K562 (cell line): ENCODE measurements around the gene IARS2. TPM values are rescaled to one million over a fixed set of nuclear protein-coding genes. Genes with fewer than 3 reads are reported as not detected.

Source experiments
- CBX3 ChIP-seq, 2 experiments: IDR thresholded peaks; 1 replicate in 1 of 2; 2 replicates in 1 of 2; pipeline ENCODE4 v1.6.1; 2012; ENCODE audit warnings: inconsistent platforms in 2 of 2, low read length in 2 of 2, borderline replicate concordance in 1 of 2, control low read depth in 1 of 2
- CREB3 ChIP-seq: fragments of 450-650 bp; conservative IDR thresholded peaks from 2 replicates; pipeline ENCODE4 v1.6.1; 2016; ENCODE audit warnings: missing genetic modification characterization, low read depth, mild to moderate bottlenecking, missing compliant biosample characterization, moderate library complexity
- E2F3 ChIP-seq: fragments of 250-450 bp; sonication (Bioruptor Pico); IDR thresholded peaks from 2 replicates; pipeline ENCODE4 v1.4.0; 2020; ENCODE audit warnings: mild to moderate bottlenecking
- E2F8 ChIP-seq: fragments of 450-650 bp; IDR thresholded peaks from 2 replicates; pipeline ENCODE4 v1.7.1; 2018; ENCODE audit warnings: mild to moderate bottlenecking, low read depth; ENCODE audit not compliant: partially characterized antibody
- ETS1 ChIP-seq: conservative IDR thresholded peaks from 2 replicates; pipeline ENCODE4 v1.6.1; 2011; ENCODE audit warnings: low read depth, mild to moderate bottlenecking, low read length; ENCODE audit not compliant: control insufficient read depth
- FOS ChIP-seq: IDR thresholded peaks from 3 replicates; pipeline ENCODE4 v1.6.1; 2011; ENCODE audit not compliant: insufficient read length; ENCODE audit errors: extremely low read depth
- GTF2A2 ChIP-seq: IDR thresholded peaks from 2 replicates; pipeline ENCODE4 v1.6.1; 2016; ENCODE audit warnings: mild to moderate bottlenecking, missing genetic modification characterization, missing compliant biosample characterization
- HDGF ChIP-seq: fragments of 450-650 bp; IDR thresholded peaks from 2 replicates; pipeline ENCODE4 v1.6.1; 2016
- L3MBTL2 ChIP-seq: fragments of 450-650 bp; IDR thresholded peaks from 2 replicates; pipeline ENCODE4 v1.6.1; 2016; ENCODE audit warnings: mild to moderate bottlenecking, moderate library complexity
- NR1H2 ChIP-seq: sonication (generic); formaldehyde crosslinking; IDR thresholded peaks from 2 replicates; pipeline ENCODE4 v1.4.0; 2020; ENCODE audit warnings: mild to moderate bottlenecking, missing genetic modification reagents
- NR2C2 ChIP-seq, 2 experiments: fragments of 200-800 bp in 1 of 2; sonication (Bioruptor generic) in 1 of 2; sonication (generic) in 1 of 2; formaldehyde crosslinking in 1 of 2; IDR thresholded peaks; 2 replicates each; pipeline versions ENCODE4 v1.6.1 to v1.8.0; 2016 to 2022; ENCODE audit warnings: mild to moderate bottlenecking in 1 of 2, missing compliant biosample characterization in 1 of 2, missing genetic modification characterization in 1 of 2, missing genetic modification reagents in 1 of 2
- SMARCA4 ChIP-seq: fragments of 450-650 bp; IDR thresholded peaks from 2 replicates; pipeline ENCODE4 v1.6.1; 2016
- TBL1XR1 ChIP-seq, 2 experiments: IDR thresholded peaks; 2 replicates each; pipeline ENCODE4 v1.6.1; 2012; ENCODE audit warnings: improper control_type of control experiment in 2 of 2, low read length in 2 of 2, mild to moderate bottlenecking in 1 of 2
- TSC22D4 ChIP-seq: fragments of 450-650 bp; IDR thresholded peaks from 2 replicates; pipeline ENCODE4 v1.6.1; 2016; ENCODE audit warnings: missing genetic modification characterization, missing biosample characterization, control low read depth
- U2AF1 ChIP-seq: fragments of 200-400 bp; formaldehyde crosslinking; optimal IDR thresholded peaks from 2 replicates; pipeline ENCODE3; 2017; ENCODE audit warnings: mild to moderate bottlenecking, low read depth, low read length, moderate library complexity
- ZNF212 ChIP-seq: fragments of 450-650 bp; formaldehyde crosslinking; IDR thresholded peaks from 2 replicates; pipeline ENCODE4 v1.4.0; 2020; ENCODE audit warnings: mild to moderate bottlenecking
- polyA plus RNA-seq, 8 experiments: library from polyadenylated mRNA; depleted of rRNA in 4 of 8; stranded (reverse) in 5 of 8; unstranded in 3 of 8; fragments of >200 nt; fragmentation: Nextera tagmentation in 2 of 8; fragmentation: Illumina TruSeq in 1 of 8; extraction: Ambion mirVana in 2 of 8; extraction: Trizol in 1 of 8; gene quantifications; 2 replicates each; pipeline versions ENCODE4 v1.2.1 to v1.2.3, GENCODE V29; 2011 to 2014; ENCODE audit warnings: inconsistent platforms in 1 of 8, missing spikeins in 1 of 8
- total RNA-seq, 7 experiments: library from RNA; depleted of rRNA in 6 of 7; stranded (reverse); fragments of >200 nt in 6 of 7; fragmentation: Illumina TruSeq in 2 of 7; extraction: Trizol in 2 of 7; gene quantifications; 2 replicates each; pipeline versions ENCODE4 v1.2.1 to v1.2.3, GENCODE V29; 2011 to 2021; ENCODE audit warnings: low replicate concordance in 1 of 7
- TF ChIP-seq, protein P1 (sequence below), 2 experiments: IDR thresholded peaks; 2 replicates each; pipeline ENCODE4 v1.6.1; 2011; ENCODE audit warnings: borderline replicate concordance in 1 of 2, control low read depth in 1 of 2, low read depth in 1 of 2, low read length in 1 of 2, mild to moderate bottlenecking in 1 of 2, mixed read lengths in 1 of 2, moderate library complexity in 1 of 2; ENCODE audit not compliant: insufficient read depth in 1 of 2, insufficient read length in 1 of 2, poor library complexity in 1 of 2, severe bottlenecking in 1 of 2; ENCODE audit errors: extremely low read depth in 1 of 2

Gene IARS2
- total and polyA plus RNA-seq, 9 of the 15 experiments (the other 6 are each of a cell fraction or from before 2014, with no cell fraction given), result 39.6 to 127 (median 93.8) TPM

- TF ChIP-seq GTF2A2 (tag), result peak; percentile 47; the same call in 1 of the 2 replicates
- 0 out of 2 replicates have a peak, but pooled peaks have one; percentile 66 for TF ChIP-seq E2F3
- peak; percentile 54; the same call in 1 of the 2 replicates for TF ChIP-seq ETS1
- peak in 1 of 2 experiments; percentile 95; a peak in 1 of 3 replicates for TF ChIP-seq CBX3 (IDR thresholded peaks at IDR 0.05; ENCODE audit: borderline replicate concordance in 1 of 2, low read length in 2 of 2)
- 0 out of 2 replicates have a peak, but pooled peaks have one; percentile 22 for TF ChIP-seq CREB3 (tag)
- no peak for TF ChIP-seq HDGF
- peak; percentile 34 for TF ChIP-seq FOS
- TF ChIP-seq L3MBTL2, result peak; percentile 78
- TF ChIP-seq, protein P1, sequence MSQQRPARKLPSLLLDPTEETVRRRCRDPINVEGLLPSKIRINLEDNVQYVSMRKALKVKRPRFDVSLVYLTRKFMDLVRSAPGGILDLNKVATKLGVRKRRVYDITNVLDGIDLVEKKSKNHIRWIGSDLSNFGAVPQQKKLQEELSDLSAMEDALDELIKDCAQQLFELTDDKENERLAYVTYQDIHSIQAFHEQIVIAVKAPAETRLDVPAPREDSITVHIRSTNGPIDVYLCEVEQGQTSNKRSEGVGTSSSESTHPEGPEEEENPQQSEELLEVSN (IDR thresholded peaks at IDR 0.05; ENCODE audit: borderline replicate concordance in 1 of 2, extremely low read depth in 1 of 2, insufficient read depth in 1 of 2, insufficient read length in 1 of 2, low read depth in 1 of 2, low read length in 1 of 2, poor library complexity in 1 of 2, severe bottlenecking in 1 of 2), result peak; percentile 48 to 52
- TF ChIP-seq TBL1XR1 (IDR thresholded peaks at IDR 0.05; ENCODE audit: low read length in 2 of 2), result peak; percentile 71 to 78
- peak; percentile 33 for TF ChIP-seq U2AF1
- TF ChIP-seq SMARCA4, result no peak; the same call in 1 of the 2 replicates
- TF ChIP-seq NR2C2 (CRISPR knock-in tag; IDR thresholded peaks at IDR 0.05), result peak; percentile 7; the same call in 1 of the 2 replicates
- TF ChIP-seq NR2C2 (tag; IDR thresholded peaks at IDR 0.05), result peak; percentile 74
- TF ChIP-seq ZNF212, result peak; percentile 48; the same call in 1 of the 2 replicates
- TF ChIP-seq TSC22D4, result no peak
- no peak for TF ChIP-seq NR1H2 (CRISPR knock-in tag)
- peak; percentile 89 for TF ChIP-seq E2F8
Measured at GRCh38 chr1:220046052-220046930, 47.6 kb upstream of the IARS2 start, which contains the start of gene EPRS1 (continued).
